A673 (cell line): ENCODE data around the gene CTSW.
"Not testable (repeated sequence)": the region's sequence is repeated elsewhere in the genome, so short reads cannot be mapped to it uniquely, and the experiment has no call there.

Source experiments
- EZH2 ChIP-seq: fragments of 200-600 bp; sonication (generic); IDR thresholded peaks from 2 replicates; pipeline ENCODE4 v1.6.1; 2017; ENCODE audit warnings: borderline replicate concordance, low read depth, mild to moderate bottlenecking, mixed read lengths, antibody characterized with exemption, low read length; ENCODE audit not compliant: poor library complexity, severe bottlenecking
- TF ChIP-seq, protein P1 (sequence below): fragments of 300-800, 200-600 bp; sonication (generic); conservative IDR thresholded peaks from 2 replicates; pipeline ENCODE4 v1.5.1; 2017; ENCODE audit warnings: low read depth, mild to moderate bottlenecking, antibody characterized with exemption, low read length, moderate library complexity, mixed read lengths

DNA sequence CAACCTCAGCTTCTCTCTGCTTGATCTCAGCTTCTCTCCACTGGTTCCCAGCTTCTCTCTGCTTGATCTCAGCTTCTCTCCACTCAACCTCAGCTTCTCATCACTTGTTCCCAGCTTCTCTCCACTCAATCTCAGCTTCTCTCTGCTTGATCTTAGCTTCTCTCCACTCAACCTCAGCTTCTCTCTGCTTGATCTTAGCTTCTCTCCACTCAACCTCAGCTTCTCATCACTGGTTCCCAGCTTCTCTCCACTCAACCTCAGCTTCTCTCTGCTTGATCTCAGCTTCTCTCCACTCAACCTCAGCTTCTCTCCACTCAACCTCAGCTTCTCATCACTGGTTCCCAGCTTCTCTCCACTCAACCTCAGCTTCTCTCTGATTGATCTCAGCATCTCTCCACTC, 47.4 kb upstream of the CTSW start:
- TF ChIP-seq, protein P1, sequence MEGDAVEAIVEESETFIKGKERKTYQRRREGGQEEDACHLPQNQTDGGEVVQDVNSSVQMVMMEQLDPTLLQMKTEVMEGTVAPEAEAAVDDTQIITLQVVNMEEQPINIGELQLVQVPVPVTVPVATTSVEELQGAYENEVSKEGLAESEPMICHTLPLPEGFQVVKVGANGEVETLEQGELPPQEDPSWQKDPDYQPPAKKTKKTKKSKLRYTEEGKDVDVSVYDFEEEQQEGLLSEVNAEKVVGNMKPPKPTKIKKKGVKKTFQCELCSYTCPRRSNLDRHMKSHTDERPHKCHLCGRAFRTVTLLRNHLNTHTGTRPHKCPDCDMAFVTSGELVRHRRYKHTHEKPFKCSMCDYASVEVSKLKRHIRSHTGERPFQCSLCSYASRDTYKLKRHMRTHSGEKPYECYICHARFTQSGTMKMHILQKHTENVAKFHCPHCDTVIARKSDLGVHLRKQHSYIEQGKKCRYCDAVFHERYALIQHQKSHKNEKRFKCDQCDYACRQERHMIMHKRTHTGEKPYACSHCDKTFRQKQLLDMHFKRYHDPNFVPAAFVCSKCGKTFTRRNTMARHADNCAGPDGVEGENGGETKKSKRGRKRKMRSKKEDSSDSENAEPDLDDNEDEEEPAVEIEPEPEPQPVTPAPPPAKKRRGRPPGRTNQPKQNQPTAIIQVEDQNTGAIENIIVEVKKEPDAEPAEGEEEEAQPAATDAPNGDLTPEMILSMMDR, result not testable (repeated sequence)
- not testable (repeated sequence) for TF ChIP-seq EZH2
